IMR-90 (cell line): ENCODE measurements around the gene LGI2. TPM values are rescaled to one million over a fixed set of nuclear protein-coding genes. Genes with fewer than 3 reads are reported as not detected.

Experiments used
- ATAC-seq: fragments of 200-7000 bp; cut with Tn5 transposase; 2 replicates; pipeline ENCODE4 v1.9.1; 2020; ENCODE audit warnings: low read depth, mild to moderate bottlenecking, moderate library complexity
- BruUV-seq: library from RNA; stranded (reverse); fragments of 400-500 nt; replicated peaks from 2 replicates; lab custom pipeline; 2021; lab: Mats Ljungman, UMichigan
- CTCF ChIA-PET: fragments of 300-600 bp; formaldehyde crosslinking; extraction: SDS; loops from one replicate; lab custom pipeline; 2021; ENCODE audit warnings: antibody characterized with exemption; lab: Yijun Ruan, JAX
- POLR2A ChIA-PET: fragments of 300-600 bp; sonication (Branson Sonifier 250); formaldehyde crosslinking; loops from one replicate; lab custom pipeline; 2022; ENCODE audit warnings: antibody characterized with exemption; ENCODE audit not compliant: unreplicated experiment; lab: Charles Lee
- DNase-seq: peaks from one replicate; pipeline ENCODE4 v3.0.0; 2013
- H2AFZ ChIP-seq: replicated peaks from 2 replicates; pipeline ENCODE3; 2013; ENCODE audit warnings: low read length, mild to moderate bottlenecking; ENCODE audit not compliant: poor library complexity
- H2AK5ac ChIP-seq: 2 replicates; pipeline ENCODE4 v1.6.1; 2013; ENCODE audit warnings: low read depth, low read length, inconsistent platforms
- H2AK9ac ChIP-seq: replicated peaks from 2 replicates; pipeline ENCODE3; 2013; ENCODE audit warnings: mild to moderate bottlenecking, low read depth, low read length, moderate library complexity; ENCODE audit not compliant: poor library complexity
- H2BK120ac ChIP-seq: 2 replicates; pipeline ENCODE4 v1.6.1; 2013; ENCODE audit warnings: low read depth, low read length, inconsistent platforms
- H2BK15ac ChIP-seq: 3 replicates; pipeline ENCODE4 v1.6.1; 2013; ENCODE audit warnings: low read depth, low read length, inconsistent platforms
- H2BK20ac ChIP-seq: 2 replicates; pipeline ENCODE4 v1.6.1; 2013; ENCODE audit warnings: low read depth, mild to moderate bottlenecking, inconsistent platforms, low read length, moderate library complexity
- H2BK5ac ChIP-seq: 2 replicates; pipeline ENCODE4 v1.6.1; 2013; ENCODE audit warnings: mild to moderate bottlenecking, low read depth, low read length, inconsistent platforms; ENCODE audit not compliant: poor library complexity, severe bottlenecking
- H3K14ac ChIP-seq: replicated peaks from 2 replicates; pipeline ENCODE4 v1.6.1; 2013; ENCODE audit warnings: low read depth, low read length, inconsistent platforms
- H3K18ac ChIP-seq: 2 replicates; pipeline ENCODE4 v1.6.1; 2013; ENCODE audit warnings: low read depth, low read length, control low read depth
- H3K23ac ChIP-seq: 2 replicates; pipeline ENCODE4 v1.6.1; 2013; ENCODE audit warnings: low read depth, low read length, inconsistent platforms
- H3K27ac ChIP-seq: 2 replicates; pipeline ENCODE4 v1.5.1; 2013; ENCODE audit warnings: mild to moderate bottlenecking, control low read depth, low read length; ENCODE audit not compliant: insufficient read depth
- H3K27me3 ChIP-seq: 2 replicates; pipeline ENCODE4 v1.6.1; 2013; ENCODE audit warnings: low read length; ENCODE audit not compliant: control insufficient read depth, insufficient read depth
- H3K36me3 ChIP-seq: 2 replicates; pipeline ENCODE4 v1.6.1; 2013; ENCODE audit warnings: low read length, mixed read lengths; ENCODE audit not compliant: control insufficient read depth, insufficient read depth
- H3K4ac ChIP-seq: 2 replicates; pipeline ENCODE4 v1.6.1; 2013; ENCODE audit warnings: low read depth, low read length, inconsistent platforms
- H3K4me1 ChIP-seq: 2 replicates; pipeline ENCODE4 v1.6.1; 2013; ENCODE audit warnings: low read length, mixed read lengths; ENCODE audit not compliant: control insufficient read depth, insufficient read depth
- H3K4me2 ChIP-seq: 2 replicates; pipeline ENCODE4 v1.6.1; 2013; ENCODE audit warnings: low read depth, mild to moderate bottlenecking, control low read depth, low read length, moderate library complexity
- H3K4me3 ChIP-seq: 2 replicates; pipeline ENCODE4 v1.5.1; 2013; ENCODE audit warnings: low read depth, mild to moderate bottlenecking, control low read depth, low read length, moderate library complexity; ENCODE audit not compliant: insufficient read depth
- H3K56ac ChIP-seq: 2 replicates; pipeline ENCODE4 v1.6.1; 2013; ENCODE audit warnings: low read length, inconsistent platforms; ENCODE audit not compliant: insufficient read depth; ENCODE audit errors: extremely low read depth
- H3K79me1 ChIP-seq, 2 experiments: 2 replicates each; pipeline ENCODE4 v1.6.1; 2013; ENCODE audit warnings: low read length in 2 of 2, inconsistent platforms in 1 of 2, low read depth in 1 of 2
- H3K9ac ChIP-seq: 2 replicates; pipeline ENCODE4 v1.6.1; 2013; ENCODE audit warnings: low read depth, low read length, control low read depth
- H3K9me1 ChIP-seq: 2 replicates; pipeline ENCODE4 v1.6.1; 2013; ENCODE audit warnings: low read length, inconsistent platforms; ENCODE audit not compliant: insufficient read depth
- H3K9me3 ChIP-seq: 2 replicates; pipeline ENCODE4 v1.6.1; 2013; ENCODE audit warnings: low read length; ENCODE audit not compliant: control insufficient read depth, insufficient read depth
- H4K20me1 ChIP-seq: 2 replicates; pipeline ENCODE4 v1.6.1; 2013; ENCODE audit warnings: low read length, inconsistent platforms; ENCODE audit not compliant: insufficient read depth
- H4K5ac ChIP-seq: 2 replicates; pipeline ENCODE4 v1.6.1; 2013; ENCODE audit warnings: mild to moderate bottlenecking, low read depth, low read length, control low read depth
- H4K8ac ChIP-seq, 2 experiments: 2 replicates each; pipeline ENCODE4 v1.6.1; 2013; ENCODE audit warnings: low read depth in 2 of 2, low read length in 2 of 2, control low read depth in 1 of 2, inconsistent platforms in 1 of 2
- H4K91ac ChIP-seq: 2 replicates; pipeline ENCODE4 v1.6.1; 2013; ENCODE audit warnings: low read depth, low read length, inconsistent platforms; ENCODE audit not compliant: insufficient read depth
- BHLHE40 ChIP-seq: fragments of 150-350 bp; IDR thresholded peaks from 2 replicates; pipeline ENCODE4 v1.6.1; 2016; ENCODE audit warnings: mild to moderate bottlenecking, low read depth, low read length
- CEBPB ChIP-seq: IDR thresholded peaks from 2 replicates; pipeline ENCODE4 v1.6.1; 2012; ENCODE audit warnings: low read depth, low read length, improper control_type of control experiment
- MAFK ChIP-seq: IDR thresholded peaks from 2 replicates; pipeline ENCODE4 v1.6.1; 2012; ENCODE audit warnings: low read depth, low read length, improper control_type of control experiment
- NFE2L2 ChIP-seq: fragments of 150-350 bp; IDR thresholded peaks from 2 replicates; pipeline ENCODE4 v1.6.1; 2016; ENCODE audit warnings: low read depth, mild to moderate bottlenecking, low read length
- RCOR1 ChIP-seq: IDR thresholded peaks from 2 replicates; pipeline ENCODE4 v1.6.1; 2012; ENCODE audit warnings: mild to moderate bottlenecking, low read length, improper control_type of control experiment; ENCODE audit not compliant: insufficient replicate concordance
- WGBS, 2 experiments: methylation state at CpG; one replicate each; pipeline versions ENCODE4 v1.1.5 to v1.1.7; 2013; ENCODE audit warnings: missing lambda C conversion rate in 2 of 2; ENCODE audit not compliant: insufficient read length in 1 of 2; ENCODE audit errors: extremely low coverage in 2 of 2; 5-methylcytosine and 5-hydroxymethylcytosine counted together
- dilution Hi-C: fragments of 300-500 bp; cut with HindIII; formaldehyde crosslinking; loops from one replicate; pipeline ENCODE4 v1.14.3; 2018; ENCODE audit warnings: low sequenced_read_pairs; ENCODE audit not compliant: unreplicated experiment
- in situ Hi-C: fragments of 300-500 bp; cut with MboI; formaldehyde crosslinking; loops from 3 replicates; pipeline ENCODE4 v1.14.3; 2019; ENCODE audit warnings: low sequenced_read_pairs, inconsistent platforms, mixed read lengths
- intact Hi-C: fragments of 100-400 bp; cut with micrococcal nuclease; formaldehyde crosslinking; loops from 2 replicates; pipeline ENCODE4 v1.10.0; 2022
- polyA plus RNA-seq, 3 experiments: library from polyadenylated mRNA; depleted of rRNA; stranded (reverse); fragments of >200 nt; gene quantifications; 2 replicates each; pipeline ENCODE4 v1.2.3, GENCODE V29; 2012; ENCODE audit warnings: low replicate concordance in 1 of 3
- total RNA-seq: library from RNA; depleted of rRNA; stranded (reverse); fragments of >200 nt; gene quantifications from 2 replicates; pipeline ENCODE4 v1.2.3, GENCODE V29; 2012
- TF ChIP-seq, protein P1 (sequence below): fragments of 150-350 bp; IDR thresholded peaks from 2 replicates; pipeline ENCODE4 v1.6.1; 2017; ENCODE audit warnings: mild to moderate bottlenecking, antibody characterized with exemption, low read length, low read depth

Gene LGI2
- total and polyA plus RNA-seq, 2 of the 4 experiments (the other 2 are of a cell fraction) = not detected

DNA sequence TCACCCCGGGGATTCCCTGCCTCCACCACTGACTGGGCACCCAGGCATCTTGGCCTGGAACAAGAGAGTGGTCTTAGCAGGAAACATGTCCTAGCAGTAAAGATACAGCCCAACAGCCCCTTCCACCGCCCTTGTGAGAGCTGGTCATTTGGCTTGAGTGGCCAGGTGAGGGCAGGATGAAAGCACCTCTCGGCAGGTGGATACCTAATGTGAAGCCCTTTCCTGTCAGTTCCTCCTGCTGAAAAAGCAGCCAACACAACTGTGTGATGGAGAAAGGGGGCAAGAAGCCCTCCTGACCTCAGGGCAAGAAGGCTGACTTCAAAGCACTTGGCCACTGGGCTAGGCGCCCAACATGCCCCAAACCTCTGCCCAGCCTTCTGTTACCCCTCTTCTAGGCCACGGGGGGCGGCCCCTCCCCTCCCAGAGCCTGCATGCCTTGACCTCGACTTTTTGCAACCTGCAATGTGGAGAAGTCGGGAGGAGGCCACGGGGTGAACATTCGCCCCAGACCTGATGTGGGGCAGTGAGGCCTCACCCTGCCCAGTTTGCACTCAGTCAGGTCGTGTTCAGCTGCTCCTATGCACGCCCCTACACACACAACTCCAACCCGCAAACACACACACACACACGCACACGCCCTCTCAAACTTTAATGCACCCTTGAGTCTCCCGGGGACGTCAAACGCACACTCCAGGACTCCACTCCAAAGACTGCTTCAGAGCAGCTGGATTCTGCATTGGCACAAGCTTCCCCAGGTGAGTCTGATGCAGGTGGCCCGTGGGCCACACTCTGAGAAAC is 1.1 kb downstream of the LGI2 start:
- Histone ChIP-seq H4K91ac (no peak overlapping the region), H4K20me1 (no peaks in the 10 kb centered on the region), H3K36me3 (no peaks in the 10 kb centered on the region), H3K27me3 (peaks cover 54% of the 10 kb centered on the region), H3K56ac (no peak overlapping the region), H2BK5ac (no peak overlapping the region), H4K5ac (no peak overlapping the region), H3K4ac (no peak overlapping the region), H3K4me2 (no peak overlapping the region), H2AK9ac (no peak overlapping the region), H3K27ac (no peak overlapping the region), H3K23ac (no peak overlapping the region), H3K9me1 (no peaks in the 10 kb centered on the region), H3K9me3 (no peaks in the 10 kb centered on the region; the same call in 1 of the 2 replicates), H3K9ac (no peak overlapping the region), H3K4me1 (no peaks in the 10 kb centered on the region), H4K8ac (no peak overlapping the region), H2BK120ac (no peak overlapping the region), H2BK15ac (no peak overlapping the region), H3K18ac (no peak overlapping the region), H2AFZ (peak overlapping the region; percentile 3), H2BK20ac (no peak overlapping the region), H2AK5ac (no peak overlapping the region), H3K79me1 (no peaks in the 10 kb centered on the region), H3K4me3 (no peak overlapping the region), H3K14ac (no peak overlapping the region)
- intact Hi-C loops (loop anchor here (1.0 kb wide), 1 partner anchor 26 kb away; no protein-coding TSS in a partner anchor), dilution Hi-C loops (no loop called here), in situ Hi-C loops (no loop called here)
- ChIA-PET POLR2A (no interaction called here), CTCF (no interaction called here)
- ATAC-seq = no peak
- BruUV-seq = no TSS peak
- TF ChIP-seq RCOR1 (no peak), NFE2L2 (no peak), CEBPB (no peak), BHLHE40 (no peak), MAFK (no peak)
- TF ChIP-seq, protein P1, sequence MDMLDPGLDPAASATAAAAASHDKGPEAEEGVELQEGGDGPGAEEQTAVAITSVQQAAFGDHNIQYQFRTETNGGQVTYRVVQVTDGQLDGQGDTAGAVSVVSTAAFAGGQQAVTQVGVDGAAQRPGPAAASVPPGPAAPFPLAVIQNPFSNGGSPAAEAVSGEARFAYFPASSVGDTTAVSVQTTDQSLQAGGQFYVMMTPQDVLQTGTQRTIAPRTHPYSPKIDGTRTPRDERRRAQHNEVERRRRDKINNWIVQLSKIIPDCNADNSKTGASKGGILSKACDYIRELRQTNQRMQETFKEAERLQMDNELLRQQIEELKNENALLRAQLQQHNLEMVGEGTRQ = no peak
- DNase-seq = no peak
- WGBS, 2 experiments = 30% methylated on average over 2 of the region's 19 CpGs; no CpG with 5 or more reads in 1 of the 2 experiments
